ENCODE data around the gene HPCAL1. TPM values are rescaled to one million over a fixed set of nuclear protein-coding genes. Genes with fewer than 3 reads are reported as not detected.
A peak's percentile ranks its signal among the peaks of the same experiment; 100 is the strongest.

Gene HPCAL1
- total and polyA plus RNA-seq, 2 donors (not counting 1 experiment from before 2014, with no cell fraction given): 60.3 to 65.1 TPM

- TF ChIP-seq CTCF (IDR thresholded peaks at IDR 0.05): no peak
- TF ChIP-seq EZH2 (IDR thresholded peaks at IDR 0.05; ENCODE audit: borderline replicate concordance, insufficient read depth, low read depth, low read length, poor library complexity, severe bottlenecking): no peak
- DNase-seq: no peak
- H3K4me1 Mint-ChIP-seq: peaks cover 74% of the 10 kb centered on the region
- 70% methylated on average over 5 of the region's 5 CpGs for WGBS (ENCODE audit: insufficient coverage)
- ATAC-seq (ENCODE audit: low read depth): no peak
- ChIA-PET CTCF (interaction anchor here (2.1 kb wide), 1 partner anchor 85 kb away, joined by 6 read pairs; no protein-coding TSS in a partner anchor), POLR2A (no interaction called here)
- Histone ChIP-seq H3K4me3 (ENCODE audit: control extremely low read depth in 1 of 5, extremely low read depth in 1 of 5, insufficient read depth in 1 of 5, low read depth in 2 of 5, low read length in 4 of 5) (no peak overlapping the region), H3K79me2 (ENCODE audit: control insufficient read depth, insufficient read depth, low read length) (peaks cover 90% of the 10 kb centered on the region), H4K20me1 (ENCODE audit: control insufficient read depth, insufficient read depth, low read length, poor library complexity, severe bottlenecking) (peaks cover 75% of the 10 kb centered on the region), H3K4me2 (replicated peaks; ENCODE audit: low read depth, low read length, poor library complexity, severe bottlenecking) (peak overlapping the region; percentile 22), H3K9ac (ENCODE audit: low read length) (no peak overlapping the region), H3K27ac (ENCODE audit: low read length in 2 of 2) (no peak overlapping the region), H3K36me3 (replicated peaks in 1 of 2; ENCODE audit: control extremely low read depth in 1 of 2, control insufficient read depth in 1 of 2, extremely low read depth in 1 of 2, insufficient read depth in 2 of 2, low read length in 1 of 2) (peaks cover 0 to 3% of the 10 kb centered on the region in 2 experiments), H2AFZ (ENCODE audit: insufficient read depth, low read depth, low read length, poor library complexity, severe bottlenecking) (no peak overlapping the region), H3K27me3 (replicated peaks in 1 of 4; ENCODE audit: control extremely low read depth in 1 of 4, control insufficient read depth in 3 of 4, insufficient read depth in 4 of 4, low read length in 3 of 4) (no peaks in the 10 kb centered on the region), H3K9me3 (ENCODE audit: control extremely low read depth in 1 of 3, control insufficient read depth in 2 of 3, insufficient read depth in 1 of 3, low read length in 2 of 3) (peaks cover 0 to 4% (median 0%) of the 10 kb centered on the region in 3 donors), H3K4me1 (ENCODE audit: control insufficient read depth in 2 of 2, insufficient read depth in 2 of 2, low read length in 2 of 2) (peaks cover 39 to 59% of the 10 kb centered on the region in 2 donors)
- intact Hi-C loops (cut with micrococcal nuclease): no loop called here
- no peaks in the 10 kb centered on the region for H3K27me3 Mint-ChIP-seq
- H3K9me3 Mint-ChIP-seq (ENCODE audit: insufficient read depth): no peaks in the 10 kb centered on the region
- H3K27ac Mint-ChIP-seq: no peak overlapping the region
- no peak overlapping the region for H3K4me3 Mint-ChIP-seq
Measured at GRCh38 chr2:10324095-10324832, 21.6 kb downstream of the HPCAL1 start.
